Measurements from ENCODE around the gene PNPLA3. TPM values are rescaled to one million over a fixed set of nuclear protein-coding genes. Genes with fewer than 3 reads are reported as not detected.
A peak's percentile ranks its signal among the peaks of the same experiment; 100 is the strongest.

The PNPLA3 gene
- total RNA-seq, 2 donors from 2014 or later, result 48.1 to 52.6 TPM

- no peaks in the 10 kb centered on the region for H3K36me3 Mint-ChIP-seq (ENCODE audit: low read depth)
- 53 to 55% methylated on average over 12 to 14 of the region's 14 CpGs for WGBS, 2 experiments (ENCODE audit: insufficient coverage in 1 of 2, insufficient read length in 1 of 2)
- H3K27ac Mint-ChIP-seq, result no peak overlapping the region
These were observed 40.5 kb upstream of the PNPLA3 start for GRCh38 chr22:43883012-43883661.

GRCh38 chr22:43883719-43884415, 39.7 kb upstream of the PNPLA3 start:
- Histone ChIP-seq H3K4me1 (ENCODE audit: control insufficient read depth, insufficient read depth, low read length) (peaks cover under 1% of the 10 kb centered on the region), H3K36me3 (ENCODE audit: control insufficient read depth, insufficient read depth, low read length) (no peaks in the 10 kb centered on the region), H3K9ac (ENCODE audit: extremely low read depth, low read length, poor library complexity, severe bottlenecking) (no peak overlapping the region), H3K27ac (ENCODE audit: low read depth, low read length) (no peak overlapping the region), H3K4me3 (ENCODE audit: low read length) (no peak overlapping the region), H3K9me3 (ENCODE audit: control insufficient read depth, low read length) (no peaks in the 10 kb centered on the region), H3K27me3 (ENCODE audit: control insufficient read depth, insufficient read depth, low read length, poor library complexity, severe bottlenecking) (no peaks in the 10 kb centered on the region)
- H3K4me1 Mint-ChIP-seq, result peaks cover 1% of the 10 kb centered on the region
- TF ChIP-seq CTCF (conservative IDR thresholded peaks at IDR 0.05), result no peak
- H3K9me3 Mint-ChIP-seq, result no peaks in the 10 kb centered on the region
- H3K4me3 Mint-ChIP-seq, result no peak overlapping the region
- DNase-seq, result peak; percentile 38
- H3K36me3 Mint-ChIP-seq (ENCODE audit: low read depth), result no peaks in the 10 kb centered on the region
- 90 to 98% methylated on average over 8 to 17 of the region's 17 CpGs for WGBS, 2 experiments (ENCODE audit: insufficient coverage in 1 of 2, insufficient read length in 1 of 2)
- no peak overlapping the region for H3K27ac Mint-ChIP-seq
- H3K27me3 Mint-ChIP-seq (ENCODE audit: insufficient read depth), result no peaks in the 10 kb centered on the region

More at GRCh38 chr22:43883012-43883661, 40.5 kb upstream of the PNPLA3 start:
- Histone ChIP-seq H3K4me1 (ENCODE audit: control insufficient read depth, insufficient read depth, low read length) (peaks cover 3% of the 10 kb centered on the region), H3K27me3 (ENCODE audit: control insufficient read depth, insufficient read depth, low read length, poor library complexity, severe bottlenecking) (no peaks in the 10 kb centered on the region), H3K9me3 (ENCODE audit: control insufficient read depth, low read length) (no peaks in the 10 kb centered on the region), H3K27ac (ENCODE audit: low read depth, low read length) (no peak overlapping the region), H3K9ac (ENCODE audit: extremely low read depth, low read length, poor library complexity, severe bottlenecking) (no peak overlapping the region), H3K4me3 (ENCODE audit: low read length) (no peak overlapping the region), H3K36me3 (ENCODE audit: control insufficient read depth, insufficient read depth, low read length) (no peaks in the 10 kb centered on the region)
- TF ChIP-seq CTCF (conservative IDR thresholded peaks at IDR 0.05), result peak; percentile 87
- no peaks in the 10 kb centered on the region for H3K27me3 Mint-ChIP-seq (ENCODE audit: insufficient read depth)
- DNase-seq, result peak; percentile 93
- no peaks in the 10 kb centered on the region for H3K9me3 Mint-ChIP-seq
- H3K4me3 Mint-ChIP-seq, result no peak overlapping the region
- H3K4me1 Mint-ChIP-seq, result peaks cover 1% of the 10 kb centered on the region

DNA sequence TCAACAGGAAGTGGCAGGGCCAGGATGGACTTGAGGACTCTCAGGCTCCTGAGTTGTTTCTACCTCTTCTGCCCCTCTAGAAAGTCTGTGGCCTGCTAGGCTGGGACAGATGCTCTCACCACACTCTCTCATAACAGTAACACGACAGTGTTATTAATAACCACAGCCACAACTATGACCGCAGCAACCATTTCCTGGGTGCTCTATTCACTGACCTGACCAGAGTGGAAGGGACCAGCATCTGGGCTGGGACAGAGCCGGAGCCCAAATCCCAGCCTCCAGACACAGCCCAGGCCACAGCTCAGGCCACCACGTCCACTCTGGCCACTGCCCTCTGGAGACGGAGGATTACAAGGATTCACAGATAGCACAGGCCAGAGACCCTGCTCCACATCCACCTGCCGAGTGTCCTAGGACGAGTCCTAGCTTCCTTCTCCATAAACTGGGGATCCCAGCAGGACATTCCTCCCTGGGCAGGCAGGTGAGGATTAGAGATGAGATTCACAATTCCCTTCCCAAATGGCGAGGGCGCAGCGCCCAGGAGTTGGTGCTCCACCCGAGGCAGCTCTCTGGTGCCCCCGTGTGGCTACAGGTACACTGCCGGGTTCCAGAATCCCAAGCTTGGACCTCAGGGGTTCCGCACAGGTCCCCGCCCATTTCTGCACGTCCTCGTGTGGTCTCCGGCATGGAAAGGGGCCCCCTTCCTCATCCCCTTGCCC, 38.8 kb upstream of the PNPLA3 start:
- Mint-ChIP-seq H3K27me3 (ENCODE audit: insufficient read depth) (peaks cover under 1% of the 10 kb centered on the region), H3K36me3 (ENCODE audit: low read depth) (no peaks in the 10 kb centered on the region), H3K4me1 (peaks cover 1% of the 10 kb centered on the region), H3K9me3 (no peaks in the 10 kb centered on the region), H3K4me3 (no peak overlapping the region), H3K27ac (no peak overlapping the region)
- Histone ChIP-seq H3K4me1 (ENCODE audit: control insufficient read depth, insufficient read depth, low read length) (no peaks in the 10 kb centered on the region), H3K27me3 (ENCODE audit: control insufficient read depth, insufficient read depth, low read length, poor library complexity, severe bottlenecking) (peaks cover 2% of the 10 kb centered on the region), H3K36me3 (ENCODE audit: control insufficient read depth, insufficient read depth, low read length) (no peaks in the 10 kb centered on the region), H3K4me3 (ENCODE audit: low read length) (no peak overlapping the region), H3K9ac (ENCODE audit: extremely low read depth, low read length, poor library complexity, severe bottlenecking) (no peak overlapping the region), H3K9me3 (ENCODE audit: control insufficient read depth, low read length) (no peaks in the 10 kb centered on the region), H3K27ac (ENCODE audit: low read depth, low read length) (no peak overlapping the region)
- TF ChIP-seq CTCF (conservative IDR thresholded peaks at IDR 0.05), result peak; percentile 94
- DNase-seq, result peak; percentile 95
- WGBS, 2 experiments (ENCODE audit: insufficient coverage in 1 of 2, insufficient read length in 1 of 2), result 49 to 89% methylated on average over 5 to 18 of the region's 18 CpGs
